GM23248 (cell line): ENCODE data around the gene SLC5A1. TPM values are rescaled to one million over a fixed set of nuclear protein-coding genes. Genes with fewer than 3 reads are reported as not detected.

ENCODE experiments used
- DNase-seq: peaks from one replicate; pipeline ENCODE4 v3.0.0-alpha.2; 2015
- H2AFZ ChIP-seq: fragments of 200-600 bp; sonication (generic); 2 replicates; pipeline ENCODE4 v1.6.1; 2016; ENCODE audit warnings: antibody characterized with exemption
- H3F3A ChIP-seq: fragments of 200-600 bp; sonication (generic); 2 replicates; pipeline ENCODE4 v1.6.1; 2016; ENCODE audit warnings: mild to moderate bottlenecking, antibody characterized with exemption, mixed run types; ENCODE audit not compliant: insufficient read depth
- H3K27ac ChIP-seq: fragments of 200-600 bp; sonication (generic); 2 replicates; pipeline ENCODE4 v1.5.1; 2016; ENCODE audit warnings: mild to moderate bottlenecking
- H3K27me3 ChIP-seq: fragments of 200-600 bp; sonication (generic); replicated peaks from 2 replicates; pipeline ENCODE4 v1.6.1; 2016; ENCODE audit warnings: mild to moderate bottlenecking; ENCODE audit not compliant: insufficient read depth
- H3K36me3 ChIP-seq: fragments of 200-600 bp; sonication (generic); 2 replicates; pipeline ENCODE4 v1.6.1; 2016; ENCODE audit warnings: low read depth, mild to moderate bottlenecking
- H3K4me1 ChIP-seq: fragments of 200-600 bp; sonication (generic); 2 replicates; pipeline ENCODE4 v1.6.1; 2016; ENCODE audit warnings: mild to moderate bottlenecking; ENCODE audit not compliant: insufficient read depth
- H3K4me2 ChIP-seq: fragments of 200-600 bp; sonication (generic); one replicate; pipeline ENCODE4 v1.6.1; 2016; ENCODE audit warnings: mild to moderate bottlenecking; ENCODE audit not compliant: unreplicated experiment
- H3K4me3 ChIP-seq: fragments of 200-600 bp; sonication (generic); 2 replicates; pipeline ENCODE4 v1.5.1; 2016; ENCODE audit warnings: mild to moderate bottlenecking
- H3K79me2 ChIP-seq: fragments of 200-600 bp; sonication (generic); 2 replicates; pipeline ENCODE4 v1.6.1; 2016; ENCODE audit warnings: mild to moderate bottlenecking; ENCODE audit not compliant: insufficient read depth
- H3K9ac ChIP-seq: fragments of 200-600 bp; sonication (generic); 2 replicates; pipeline ENCODE4 v1.6.1; 2016; ENCODE audit warnings: mild to moderate bottlenecking
- H3K9me2 ChIP-seq: fragments of 200-600 bp; sonication (generic); 2 replicates; pipeline ENCODE4 v1.6.1; 2016; ENCODE audit warnings: mixed run types, mild to moderate bottlenecking, moderate library complexity; ENCODE audit not compliant: insufficient read depth
- H3K9me3 ChIP-seq: fragments of 200-600 bp; sonication (generic); one replicate; pipeline ENCODE4 v1.6.1; 2017; ENCODE audit warnings: low read depth
- H4K20me1 ChIP-seq: fragments of 200-600 bp; sonication (generic); 2 replicates; pipeline ENCODE4 v1.6.0; 2016; ENCODE audit not compliant: insufficient read depth
- EZH2 ChIP-seq: fragments of 200-600 bp; sonication (generic); IDR thresholded peaks from 2 replicates; pipeline ENCODE4 v1.6.1; 2018; ENCODE audit warnings: antibody characterized with exemption, mild to moderate bottlenecking; ENCODE audit not compliant: insufficient read depth, poor library complexity, severe bottlenecking
- EZH2phosphoT487 ChIP-seq: fragments of 200-600 bp; sonication (generic); IDR thresholded peaks from 2 replicates; pipeline ENCODE4 v1.6.1; 2018; ENCODE audit warnings: antibody characterized with exemption, moderate library complexity, mild to moderate bottlenecking, low read depth; ENCODE audit not compliant: insufficient read depth
- WGBS, 2 experiments: methylation state at CpG; one replicate each; pipeline ENCODE4 v1.1.6; 2015 to 2017; ENCODE audit warnings: low lambda C conversion rate in 2 of 2, low coverage in 1 of 2; ENCODE audit errors: missing lambda C conversion rate in 2 of 2; 5-methylcytosine and 5-hydroxymethylcytosine counted together
- in situ Hi-C: fragments of 300-500 bp; cut with MboI; formaldehyde crosslinking; loops from 2 replicates; pipeline ENCODE4 v1.15.0; 2020
- polyA plus RNA-seq: library from polyadenylated mRNA; unstranded; fragments of >200 nt; fragmentation: Nextera tagmentation; extraction: Ambion mirVana; gene quantifications from 2 replicates; pipeline ENCODE4 v1.2.1, GENCODE V29; 2016
- total RNA-seq: library from RNA; depleted of rRNA; stranded (reverse); fragments of >200 nt; shearing (Covaris generic); gene quantifications from 2 replicates; pipeline ENCODE4 v1.2.3, GENCODE V29; 2014

The SLC5A1 gene
- total and polyA plus RNA-seq, 2 experiments from 2014 or later = not detected

GRCh38 chr22:32058656-32059260 lies 15.7 kb downstream of the SLC5A1 start:
- Histone ChIP-seq H4K20me1 (no peaks in the 10 kb centered on the region), H3K4me3 (no peak overlapping the region), H3K9me3 (no peaks in the 10 kb centered on the region), H3K27me3 (peaks cover 13% of the 10 kb centered on the region; the same call in 1 of the 2 replicates), H3K4me1 (no peaks in the 10 kb centered on the region), H3K36me3 (no peaks in the 10 kb centered on the region), H3K79me2 (no peaks in the 10 kb centered on the region), H3K9me2 (no peaks in the 10 kb centered on the region), H3K9ac (no peak overlapping the region), H3K27ac (no peak overlapping the region), H3K4me2 (no peak overlapping the region), H3F3A (no peaks in the 10 kb centered on the region), H2AFZ (no peak overlapping the region)
- WGBS, 2 experiments = 8 to 17% methylated on average over 3 of the region's 3 CpGs
- TF ChIP-seq EZH2phosphoT487 (no peak), EZH2 (no peak)
- in situ Hi-C loops = no loop called here
- DNase-seq = peak; percentile 14

GRCh38 chr22:32059426-32059825 lies 16.4 kb downstream of the SLC5A1 start:
- H3F3A ChIP-seq = no peaks in the 10 kb centered on the region
- no peak for TF ChIP-seq EZH2phosphoT487
- no peak for TF ChIP-seq EZH2
- no peaks in the 10 kb centered on the region for H3K4me1 ChIP-seq
- no peak overlapping the region for H3K27ac ChIP-seq
- WGBS, 2 experiments = 46 to 50% methylated on average over 4 of the region's 4 CpGs
- no peaks in the 10 kb centered on the region for H4K20me1 ChIP-seq
- no peak overlapping the region for H3K9ac ChIP-seq
- no peak overlapping the region for H2AFZ ChIP-seq
- no peak overlapping the region for H3K4me2 ChIP-seq
- H3K79me2 ChIP-seq = no peaks in the 10 kb centered on the region
- no peaks in the 10 kb centered on the region for H3K36me3 ChIP-seq
- no peaks in the 10 kb centered on the region for H3K9me3 ChIP-seq
- peaks cover 13% of the 10 kb centered on the region; the same call in 1 of the 2 replicates for H3K27me3 ChIP-seq
- DNase-seq = no peak
- H3K9me2 ChIP-seq = no peaks in the 10 kb centered on the region
- no peak overlapping the region for H3K4me3 ChIP-seq
- in situ Hi-C loops = no loop called here

DNA sequence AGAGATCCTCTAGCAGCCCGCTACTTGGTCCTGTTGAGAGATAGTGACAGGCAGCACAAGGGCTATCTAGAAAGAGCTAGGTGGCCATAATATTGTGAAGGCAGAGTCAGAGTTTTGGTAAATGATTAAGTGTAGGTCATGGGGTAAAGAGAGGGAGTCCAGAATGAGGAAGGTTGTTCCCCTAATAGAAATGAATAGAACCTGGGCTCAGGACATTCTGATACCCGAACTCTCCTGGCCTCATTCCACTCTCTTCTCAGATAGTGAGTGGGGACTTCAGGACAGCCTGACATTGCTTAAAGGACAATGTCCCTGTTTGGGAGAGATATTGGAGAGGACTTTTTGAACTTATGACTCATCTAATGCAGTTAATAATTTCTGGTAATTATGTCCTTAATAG lies 20.6 kb downstream of the SLC5A1 start:
- H3K36me3 ChIP-seq = no peaks in the 10 kb centered on the region
- H3K9me2 ChIP-seq = no peaks in the 10 kb centered on the region
- H3K9ac ChIP-seq = no peak overlapping the region
- H3K4me3 ChIP-seq = no peak overlapping the region
- no peaks in the 10 kb centered on the region for H4K20me1 ChIP-seq
- no peak for DNase-seq
- TF ChIP-seq EZH2 (no peak), EZH2phosphoT487 (no peak)
- H3K79me2 ChIP-seq = no peaks in the 10 kb centered on the region
- H3F3A ChIP-seq = no peaks in the 10 kb centered on the region
- in situ Hi-C loops = no loop called here
- 19 to 24% methylated on average over 2 of the region's 2 CpGs for WGBS, 2 experiments
- no peak overlapping the region for H2AFZ ChIP-seq
- no peaks in the 10 kb centered on the region for H3K9me3 ChIP-seq
- H3K4me1 ChIP-seq = no peaks in the 10 kb centered on the region
- no peak overlapping the region for H3K4me2 ChIP-seq
- H3K27ac ChIP-seq = no peak overlapping the region
- H3K27me3 ChIP-seq = peaks cover 31% of the 10 kb centered on the region

DNA sequence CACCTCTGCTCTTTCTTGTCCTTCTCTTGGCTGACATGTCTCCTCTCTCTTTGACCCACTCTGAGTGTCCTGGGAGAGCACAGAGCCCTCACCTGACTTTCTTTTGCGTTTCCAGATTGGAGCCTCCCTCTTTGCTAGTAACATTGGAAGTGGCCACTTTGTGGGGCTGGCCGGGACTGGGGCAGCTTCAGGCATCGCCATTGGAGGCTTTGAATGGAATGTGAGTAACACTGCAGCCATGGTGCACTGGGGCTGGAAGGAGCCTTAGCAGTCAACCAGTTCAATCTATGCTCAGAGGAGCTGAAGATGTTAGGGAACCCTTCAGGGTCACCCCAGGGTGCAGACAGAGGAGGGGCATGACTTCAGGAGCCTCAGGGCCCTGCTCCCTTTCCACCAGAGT lies 23.8 kb downstream of the SLC5A1 start:
- Histone ChIP-seq H3K4me2 (no peak overlapping the region), H3K27me3 (peaks cover 29% of the 10 kb centered on the region), H3K36me3 (no peaks in the 10 kb centered on the region), H2AFZ (no peak overlapping the region), H3K9me3 (no peaks in the 10 kb centered on the region), H3K9ac (no peak overlapping the region), H3K9me2 (no peaks in the 10 kb centered on the region), H3K4me3 (no peak overlapping the region), H3K79me2 (no peaks in the 10 kb centered on the region), H3K27ac (no peak overlapping the region), H3F3A (no peaks in the 10 kb centered on the region), H4K20me1 (no peaks in the 10 kb centered on the region), H3K4me1 (no peaks in the 10 kb centered on the region)
- DNase-seq = no peak
- in situ Hi-C loops = no loop called here
- no peak for TF ChIP-seq EZH2
- TF ChIP-seq EZH2phosphoT487 = no peak
- 28 to 34% methylated on average over 3 of the region's 3 CpGs for WGBS, 2 experiments

DNA sequence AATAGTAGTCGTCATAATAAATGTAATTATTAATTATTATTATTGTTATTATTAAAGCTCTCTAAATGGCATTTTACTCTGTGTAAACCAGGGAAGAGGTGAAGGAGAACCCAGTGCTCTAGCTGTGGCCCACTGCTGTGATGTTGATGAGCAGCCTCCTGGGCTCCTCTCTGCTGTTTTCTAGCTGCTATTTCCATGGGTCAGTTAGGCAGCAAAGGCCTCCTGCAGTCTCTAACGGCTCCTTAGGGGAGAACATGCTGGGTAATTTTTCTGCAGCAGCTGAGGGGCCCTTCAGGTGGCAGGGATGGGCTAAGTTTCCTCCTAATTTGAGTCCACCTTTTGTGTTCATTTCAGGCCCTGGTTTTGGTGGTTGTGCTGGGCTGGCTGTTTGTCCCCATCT lies 24.6 kb downstream of the SLC5A1 start:
- Histone ChIP-seq H3K27ac (no peak overlapping the region), H3K9ac (no peak overlapping the region), H3K36me3 (no peaks in the 10 kb centered on the region), H3K4me2 (no peak overlapping the region), H3K9me3 (no peaks in the 10 kb centered on the region), H3K4me1 (no peaks in the 10 kb centered on the region), H3K4me3 (no peak overlapping the region), H4K20me1 (no peaks in the 10 kb centered on the region), H3F3A (no peaks in the 10 kb centered on the region), H3K79me2 (no peaks in the 10 kb centered on the region), H2AFZ (no peak overlapping the region), H3K27me3 (peaks cover 24% of the 10 kb centered on the region), H3K9me2 (no peaks in the 10 kb centered on the region)
- no peak for TF ChIP-seq EZH2
- no peak for TF ChIP-seq EZH2phosphoT487
- no peak for DNase-seq
- in situ Hi-C loops = no loop called here
- WGBS, 2 experiments = 21 to 22% methylated on average over 2 of the region's 2 CpGs
